Nephron progenitor cell (in vitro differentiated cells): ENCODE results near the gene ECM2.

Experiments used
- DNase-seq: peaks from one replicate; pipeline ENCODE4 v3.0.0; 2021
- H3K27ac Mint-ChIP-seq: 2 replicates; pipeline ENCODE4 v1.8.0; 2021; ENCODE audit warnings: mild to moderate bottlenecking, moderate library complexity, mixed read lengths
- H3K27me3 Mint-ChIP-seq: 2 replicates; pipeline ENCODE4 v1.8.0; 2021; ENCODE audit warnings: mild to moderate bottlenecking, low read depth, mixed read lengths; ENCODE audit not compliant: poor library complexity
- H3K36me3 Mint-ChIP-seq: 2 replicates; pipeline ENCODE4 v1.8.0; 2021; ENCODE audit warnings: low read depth, mixed read lengths
- H3K4me1 Mint-ChIP-seq: 2 replicates; pipeline ENCODE4 v1.8.0; 2021; ENCODE audit warnings: mixed read lengths
- H3K4me3 Mint-ChIP-seq: 2 replicates; pipeline ENCODE4 v1.8.0; 2021; ENCODE audit warnings: mild to moderate bottlenecking, moderate library complexity, mixed read lengths
- H3K9me3 Mint-ChIP-seq: 2 replicates; pipeline ENCODE4 v1.8.0; 2021; ENCODE audit warnings: mild to moderate bottlenecking, moderate library complexity, mixed read lengths
- CTCF ChIP-seq: fragments of 200-600 bp; sonication (generic); IDR thresholded peaks from 2 replicates; pipeline ENCODE4 v1.5.0; 2021; ENCODE audit warnings: antibody characterized with exemption

ECM2 gene

DNA sequence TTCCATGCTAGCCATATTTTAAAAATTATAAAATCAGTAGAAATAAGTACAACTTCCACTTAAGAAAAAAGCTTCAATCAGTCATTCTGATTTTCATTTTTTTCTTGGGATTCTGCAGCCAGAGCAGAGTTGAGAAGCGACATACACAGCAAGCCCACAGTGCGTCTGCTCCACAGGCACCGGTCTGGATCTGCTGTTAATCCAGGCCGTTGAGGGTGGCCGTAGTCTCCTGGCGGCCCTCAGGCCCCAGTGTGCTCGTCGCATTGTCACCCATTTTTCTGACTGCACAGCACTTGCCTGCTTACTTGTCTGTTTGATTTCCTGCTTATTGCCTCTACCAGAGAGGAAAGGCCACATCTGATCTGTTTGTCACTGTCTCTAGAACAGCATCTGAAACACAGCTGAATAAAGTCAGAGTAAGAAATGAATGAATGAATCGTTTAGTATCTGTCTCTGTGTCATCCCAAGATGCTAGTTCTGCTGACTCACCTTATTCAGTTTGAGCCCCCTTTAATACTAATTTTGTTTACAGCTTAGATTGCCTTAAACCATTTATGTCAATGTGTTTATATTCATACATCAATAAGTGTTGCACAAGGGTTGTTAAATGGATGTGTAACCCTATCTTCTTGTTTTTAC is 41.9 kb downstream of the ECM2 start:
- no peaks in the 10 kb centered on the region for H3K36me3 Mint-ChIP-seq
- no peak for TF ChIP-seq CTCF
- peaks cover under 1% of the 10 kb centered on the region for H3K27me3 Mint-ChIP-seq
- H3K9me3 Mint-ChIP-seq, result no peaks in the 10 kb centered on the region
- DNase-seq, result no peak
- no peak overlapping the region for H3K4me3 Mint-ChIP-seq
- no peak overlapping the region for H3K27ac Mint-ChIP-seq
- peaks cover 3% of the 10 kb centered on the region for H3K4me1 Mint-ChIP-seq

DNA sequence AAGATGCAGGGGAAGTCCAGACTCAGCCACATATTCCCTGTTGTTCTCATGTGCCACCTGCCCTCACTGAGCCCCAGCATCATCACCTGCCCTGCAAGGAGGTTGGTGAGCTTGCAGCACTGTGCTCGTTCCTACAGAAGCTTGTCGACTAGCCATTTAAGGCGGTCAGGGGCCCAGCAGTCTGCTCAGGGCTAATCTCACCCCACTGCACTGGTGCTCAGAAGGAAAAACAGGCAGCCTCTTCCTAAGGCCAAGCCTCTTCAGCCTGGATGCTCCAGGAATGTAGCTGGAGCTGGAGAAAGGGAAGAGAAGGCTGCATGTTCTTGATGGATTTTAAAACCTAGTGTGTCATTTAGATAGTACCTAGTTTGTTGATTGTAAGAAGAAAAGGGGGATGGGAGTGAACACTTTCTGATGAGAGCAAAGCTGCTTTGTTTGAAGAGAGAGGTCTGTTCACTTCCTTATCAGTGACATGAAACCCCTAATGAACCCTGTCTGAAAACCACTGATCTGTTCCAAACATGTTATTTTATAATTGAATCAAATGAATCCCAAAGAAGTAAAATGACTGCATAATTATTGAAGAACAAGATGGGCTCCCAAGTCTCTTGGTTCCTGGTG is 42.9 kb downstream of the ECM2 start:
- no peaks in the 10 kb centered on the region for H3K27me3 Mint-ChIP-seq
- no peaks in the 10 kb centered on the region for H3K36me3 Mint-ChIP-seq
- peaks cover 3% of the 10 kb centered on the region for H3K4me1 Mint-ChIP-seq
- TF ChIP-seq CTCF, result no peak
- H3K9me3 Mint-ChIP-seq, result no peaks in the 10 kb centered on the region
- no peak for DNase-seq
- H3K27ac Mint-ChIP-seq, result no peak overlapping the region
- no peak overlapping the region for H3K4me3 Mint-ChIP-seq

- Mint-ChIP-seq H3K9me3 (no peaks in the 10 kb centered on the region), H3K27me3 (no peaks in the 10 kb centered on the region), H3K4me3 (no peak overlapping the region), H3K27ac (no peak overlapping the region), H3K4me1 (peaks cover 3% of the 10 kb centered on the region), H3K36me3 (no peaks in the 10 kb centered on the region)
- TF ChIP-seq CTCF, result no peak
- DNase-seq, result no peak
These were observed 46.9 kb downstream of the ECM2 start for GRCh38 chr9:92488681-92489550.

DNA sequence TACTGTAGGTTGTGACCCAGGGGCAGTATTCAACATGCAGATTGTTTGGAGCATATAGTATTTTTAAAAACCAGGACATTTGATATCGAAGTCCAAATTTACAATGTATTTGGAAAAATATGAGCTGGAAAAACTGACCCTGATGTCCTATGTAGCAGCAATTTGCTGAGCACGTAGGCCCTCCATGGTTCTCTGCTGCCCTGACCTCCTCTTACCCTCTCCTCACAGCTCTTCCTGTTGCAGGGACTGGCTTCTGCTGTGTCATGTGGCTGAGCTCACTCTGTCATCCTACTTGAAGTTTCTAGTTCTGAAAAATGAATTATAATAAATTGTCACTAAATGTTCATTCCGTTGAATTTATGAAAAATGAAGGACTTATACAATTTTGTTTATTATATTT is 49.4 kb downstream of the ECM2 start:
- Mint-ChIP-seq H3K27ac (no peak overlapping the region), H3K4me3 (no peak overlapping the region), H3K36me3 (no peaks in the 10 kb centered on the region), H3K27me3 (no peaks in the 10 kb centered on the region), H3K4me1 (no peaks in the 10 kb centered on the region), H3K9me3 (no peaks in the 10 kb centered on the region)
- DNase-seq, result no peak
- TF ChIP-seq CTCF, result no peak

DNA sequence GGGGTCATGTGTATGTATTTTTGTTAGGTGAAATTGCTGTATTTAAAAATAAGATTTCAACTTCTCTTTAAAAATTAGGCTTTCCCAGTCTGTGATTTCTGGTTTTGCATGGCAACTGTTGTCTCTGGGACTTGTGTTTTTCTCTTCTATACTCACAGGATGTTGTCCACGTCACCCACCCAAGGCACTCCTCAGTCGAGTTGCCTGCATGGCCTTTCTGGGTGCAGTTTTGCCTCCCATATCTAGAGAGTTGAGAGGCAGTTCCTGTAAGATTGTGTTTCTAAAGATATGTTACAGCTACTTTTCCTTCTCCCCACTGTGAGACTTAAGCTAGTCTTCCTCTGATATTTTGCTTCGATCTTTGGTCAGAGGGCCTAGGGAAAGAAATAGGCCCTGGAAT is 51.2 kb downstream of the ECM2 start:
- no peaks in the 10 kb centered on the region for H3K9me3 Mint-ChIP-seq
- H3K27ac Mint-ChIP-seq, result no peak overlapping the region
- H3K27me3 Mint-ChIP-seq, result no peaks in the 10 kb centered on the region
- DNase-seq, result no peak
- no peak for TF ChIP-seq CTCF
- no peaks in the 10 kb centered on the region for H3K36me3 Mint-ChIP-seq
- H3K4me3 Mint-ChIP-seq, result no peak overlapping the region
- H3K4me1 Mint-ChIP-seq, result peaks cover 6% of the 10 kb centered on the region
